ENCODE data around the gene TET3. TPM values are rescaled to one million over a fixed set of nuclear protein-coding genes. Genes with fewer than 3 reads are reported as not detected.

TET3 gene
- total and polyA plus RNA-seq, 3 donors from 2014 or later, result 4.3 to 12.2 (median 9.7) TPM

DNA sequence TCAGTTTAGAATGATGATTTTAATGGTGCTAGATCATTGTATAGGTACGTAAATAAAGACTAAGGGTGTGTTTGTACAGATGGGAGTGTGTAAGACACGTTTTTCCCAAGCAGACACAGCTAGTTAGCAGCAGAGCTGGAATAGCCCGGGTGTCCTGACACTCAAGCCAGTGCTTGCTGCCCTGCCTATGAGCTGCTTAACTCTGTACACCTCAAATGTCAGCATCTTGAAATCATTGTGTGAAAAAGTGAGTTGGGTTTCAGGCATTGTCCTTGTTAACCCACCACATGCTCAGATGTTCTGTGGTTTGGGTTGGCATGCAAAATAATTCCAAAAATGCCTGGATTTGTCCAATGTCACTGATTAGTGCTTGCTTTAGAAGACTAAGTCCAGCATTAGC lies 13.0 kb upstream of the TET3 start:
- Histone ChIP-seq H3K9me3 (no peaks in the 10 kb centered on the region), H3K27ac (no peak overlapping the region), H3K27me3 (no peaks in the 10 kb centered on the region), H3K4me1 (peaks cover 11% of the 10 kb centered on the region), H3K4me3 (no peak overlapping the region), H3K36me3 (ENCODE audit: low read depth, missing control alignments) (no peaks in the 10 kb centered on the region)
- 68 to 77% methylated on average over 3 of the region's 3 CpGs for WGBS, 2 donors
- no peak for DNase-seq
- intact Hi-C loops (cut with DNase I; ENCODE audit: low total_unique reads), result no loop called here
- TF ChIP-seq, protein P1, sequence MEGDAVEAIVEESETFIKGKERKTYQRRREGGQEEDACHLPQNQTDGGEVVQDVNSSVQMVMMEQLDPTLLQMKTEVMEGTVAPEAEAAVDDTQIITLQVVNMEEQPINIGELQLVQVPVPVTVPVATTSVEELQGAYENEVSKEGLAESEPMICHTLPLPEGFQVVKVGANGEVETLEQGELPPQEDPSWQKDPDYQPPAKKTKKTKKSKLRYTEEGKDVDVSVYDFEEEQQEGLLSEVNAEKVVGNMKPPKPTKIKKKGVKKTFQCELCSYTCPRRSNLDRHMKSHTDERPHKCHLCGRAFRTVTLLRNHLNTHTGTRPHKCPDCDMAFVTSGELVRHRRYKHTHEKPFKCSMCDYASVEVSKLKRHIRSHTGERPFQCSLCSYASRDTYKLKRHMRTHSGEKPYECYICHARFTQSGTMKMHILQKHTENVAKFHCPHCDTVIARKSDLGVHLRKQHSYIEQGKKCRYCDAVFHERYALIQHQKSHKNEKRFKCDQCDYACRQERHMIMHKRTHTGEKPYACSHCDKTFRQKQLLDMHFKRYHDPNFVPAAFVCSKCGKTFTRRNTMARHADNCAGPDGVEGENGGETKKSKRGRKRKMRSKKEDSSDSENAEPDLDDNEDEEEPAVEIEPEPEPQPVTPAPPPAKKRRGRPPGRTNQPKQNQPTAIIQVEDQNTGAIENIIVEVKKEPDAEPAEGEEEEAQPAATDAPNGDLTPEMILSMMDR (IDR thresholded peaks at IDR 0.05), result no peak
- no peak for TF ChIP-seq POLR2A (IDR thresholded peaks at IDR 0.05)

DNA sequence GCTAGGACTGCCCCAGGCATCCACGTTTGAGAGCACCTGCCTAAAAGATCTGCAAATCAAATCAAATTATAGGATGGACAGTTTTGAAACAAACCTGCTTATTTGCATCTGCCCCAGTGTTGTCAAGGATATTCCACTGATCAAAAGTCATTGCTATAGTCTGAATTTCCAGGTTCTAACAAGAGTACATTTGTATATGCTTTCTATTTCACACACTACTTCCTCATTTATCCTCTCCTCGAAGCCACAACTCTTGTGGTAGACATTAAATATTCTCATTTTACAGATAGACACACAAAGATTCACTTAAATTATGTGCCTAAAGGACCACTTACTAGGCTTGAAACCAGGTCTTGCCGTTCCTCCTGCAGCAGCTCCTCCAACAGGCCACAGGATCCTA lies 11.9 kb upstream of the TET3 start:
- H3K27ac ChIP-seq, result no peak overlapping the region
- no peak overlapping the region for H3K4me3 ChIP-seq
- no peaks in the 10 kb centered on the region for H3K9me3 ChIP-seq
- TF ChIP-seq POLR2A (IDR thresholded peaks at IDR 0.05), result no peak
- TF ChIP-seq, protein P1 (IDR thresholded peaks at IDR 0.05), result no peak
- no peak for DNase-seq
- peaks cover 11% of the 10 kb centered on the region for H3K4me1 ChIP-seq
- 74 to 88% methylated on average over 3 of the region's 3 CpGs for WGBS, 2 donors
- intact Hi-C loops (cut with DNase I; ENCODE audit: low total_unique reads), result no loop called here
- H3K27me3 ChIP-seq, result no peaks in the 10 kb centered on the region
- H3K36me3 ChIP-seq (ENCODE audit: low read depth, missing control alignments), result no peaks in the 10 kb centered on the region

DNA sequence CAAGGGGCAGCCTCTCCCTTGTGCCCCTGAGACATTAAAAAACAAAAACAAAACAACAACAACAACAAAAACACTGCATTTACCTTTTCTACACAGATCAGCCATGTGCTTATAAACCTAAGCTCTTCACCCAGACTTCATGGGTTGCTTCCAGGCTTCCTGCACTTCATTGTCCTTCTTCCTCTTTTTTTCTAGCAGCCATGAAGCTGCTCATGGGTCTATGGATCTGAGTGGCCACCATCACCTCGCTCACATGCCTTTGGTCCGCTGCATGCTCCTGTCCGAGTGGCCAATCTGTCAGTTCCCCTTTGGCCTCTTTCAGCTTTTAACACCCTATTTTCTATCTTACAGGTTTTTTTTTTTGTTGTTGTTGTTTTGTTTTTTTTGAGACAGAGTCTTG lies 9.0 kb upstream of the TET3 start:
- Histone ChIP-seq H3K4me1 (peaks cover 14% of the 10 kb centered on the region), H3K27ac (no peak overlapping the region), H3K27me3 (no peaks in the 10 kb centered on the region), H3K4me3 (no peak overlapping the region), H3K36me3 (ENCODE audit: low read depth, missing control alignments) (no peaks in the 10 kb centered on the region), H3K9me3 (no peaks in the 10 kb centered on the region)
- WGBS, 2 donors, result 93 to 98% methylated on average over 3 of the region's 3 CpGs
- intact Hi-C loops (cut with DNase I; ENCODE audit: low total_unique reads), result no loop called here
- TF ChIP-seq POLR2A (IDR thresholded peaks at IDR 0.05), result no peak
- TF ChIP-seq, protein P1 (IDR thresholded peaks at IDR 0.05), result no peak
- no peak for DNase-seq

DNA sequence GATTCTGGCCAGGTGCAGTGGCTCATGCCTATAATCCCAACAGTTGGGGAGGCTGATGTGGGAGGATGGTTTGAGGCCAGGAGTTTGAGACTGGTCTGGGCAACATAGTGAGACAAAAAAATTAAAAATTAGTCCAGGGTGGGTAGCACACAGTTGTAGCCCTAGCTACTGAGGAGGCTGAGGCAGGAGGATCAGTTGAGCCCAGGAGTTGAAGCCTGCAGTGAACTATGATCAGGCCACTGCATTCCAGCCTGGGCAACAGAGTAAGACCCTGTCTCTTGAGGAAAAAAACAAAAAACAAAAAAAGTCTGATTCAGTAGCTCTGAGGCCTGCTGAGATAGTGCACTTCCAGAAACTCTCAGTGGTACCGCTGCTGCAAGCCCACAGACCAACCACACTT lies 7.9 kb upstream of the TET3 start:
- Histone ChIP-seq H3K27me3 (no peaks in the 10 kb centered on the region), H3K27ac (no peak overlapping the region), H3K9me3 (no peaks in the 10 kb centered on the region), H3K4me1 (peaks cover 13% of the 10 kb centered on the region), H3K36me3 (ENCODE audit: low read depth, missing control alignments) (no peaks in the 10 kb centered on the region), H3K4me3 (no peak overlapping the region)
- intact Hi-C loops (cut with DNase I; ENCODE audit: low total_unique reads), result no loop called here
- TF ChIP-seq POLR2A (IDR thresholded peaks at IDR 0.05), result no peak
- TF ChIP-seq, protein P1 (IDR thresholded peaks at IDR 0.05), result no peak
- WGBS, 2 donors, result 96 to 100% methylated on average over 1 of the region's 1 CpG
- DNase-seq, result no peak

DNA sequence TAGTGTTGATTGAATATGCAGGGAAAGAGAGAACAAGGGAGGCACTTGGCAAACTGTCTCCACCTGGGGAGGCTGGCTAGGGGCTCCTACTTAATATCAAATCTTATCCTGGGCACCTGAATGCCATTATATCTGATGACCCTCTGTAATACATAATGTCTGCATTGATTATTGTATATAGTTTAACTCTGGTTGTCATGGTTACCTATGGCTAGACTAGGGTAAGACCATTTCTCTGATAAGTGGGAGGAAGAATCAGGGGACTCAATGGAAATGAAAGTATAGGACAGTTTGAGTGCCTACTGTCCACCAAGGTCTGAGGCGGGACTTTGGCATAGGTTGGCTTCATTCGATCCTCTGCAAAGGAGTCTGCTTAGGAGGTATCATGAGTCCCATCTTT lies 7.2 kb upstream of the TET3 start:
- intact Hi-C loops (cut with DNase I; ENCODE audit: low total_unique reads), result no loop called here
- Histone ChIP-seq H3K4me3 (no peak overlapping the region), H3K27me3 (no peaks in the 10 kb centered on the region), H3K4me1 (peaks cover 14% of the 10 kb centered on the region), H3K9me3 (no peaks in the 10 kb centered on the region), H3K36me3 (ENCODE audit: low read depth, missing control alignments) (no peaks in the 10 kb centered on the region), H3K27ac (no peak overlapping the region)
- 91 to 100% methylated on average over 2 of the region's 2 CpGs for WGBS, 2 donors
- no peak for TF ChIP-seq POLR2A (IDR thresholded peaks at IDR 0.05)
- TF ChIP-seq, protein P1 (IDR thresholded peaks at IDR 0.05), result no peak
- DNase-seq, result no peak

Data from testis (tissue), 3 donors.